ENCODE data around the gene AUH.

GRCh38 chr9:91185193-91185886, 176.4 kb downstream of the AUH start:
- TF ChIP-seq CTCF (IDR thresholded peaks at IDR 0.05) (no peak), POLR2A (IDR thresholded peaks at IDR 0.05) (no peak)

All from esophagus squamous epithelium (tissue), 4 donors.